ENCODE measurements around the gene OR5P2.

DNA sequence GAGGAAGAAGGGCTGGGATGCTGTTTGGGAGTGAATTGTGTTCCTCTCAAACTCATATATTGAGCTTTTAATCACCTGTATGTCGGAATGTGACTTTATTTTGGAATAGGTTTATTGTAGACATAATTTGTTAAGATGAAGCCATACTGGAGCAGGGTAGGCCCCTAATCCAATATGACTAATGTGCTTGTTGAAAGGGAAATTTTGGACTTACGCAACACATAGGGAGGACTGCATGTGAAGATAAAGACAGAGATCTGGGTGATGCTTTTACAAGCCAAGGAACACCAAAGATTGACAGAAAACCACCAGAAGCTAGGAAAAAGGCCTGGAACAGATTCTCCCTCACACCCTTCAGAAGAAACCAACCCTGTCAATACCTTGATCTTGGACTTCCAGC is 47.3 kb downstream of the OR5P2 start:
- TF ChIP-seq GATA2 (IDR thresholded peaks at IDR 0.05; ENCODE audit: low read depth, low read length), result no peak
- no peak for TF ChIP-seq GATA3 (IDR thresholded peaks at IDR 0.05; ENCODE audit: low read depth, low read length)
